Activated CD4-positive, alpha-beta T cell treated with anti-CD3 and anti-CD28 coated beads for 36 hours (primary cell): ENCODE measurements around the gene ARPP19. TPM values are rescaled to one million over a fixed set of nuclear protein-coding genes. Genes with fewer than 3 reads are reported as not detected.

Source experiments
- total RNA-seq, 2 experiments: library from RNA; stranded (reverse); gene quantifications; one replicate each; pipeline ENCODE4 v1.2.3, GENCODE V29; 2021

ARPP19 gene
- total RNA-seq, 2 experiments from 2014 or later, result 141 to 185 TPM

Other genes with a start within 250 kb of the ARPP19 start
- gene MYO5A, start 40.1 kb downstream of the ARPP19 start, total RNA-seq, result 10 to 100 TPM; 22.5 TPM
- 10 to 100 TPM; 13.4 to 13.5 TPM for gene ATOSA, start 110.4 kb upstream of the ARPP19 start, total RNA-seq
- not detected for gene ONECUT1, start 221.3 kb upstream of the ARPP19 start, total RNA-seq